PFSK-1 (cell line): Measurements from ENCODE around the gene SLC22A14.

Experiments
- FOXP2 ChIP-seq: optimal IDR thresholded peaks from 2 replicates; pipeline ENCODE3; 2011; ENCODE audit warnings: borderline replicate concordance, control low read depth, inconsistent platforms; ENCODE audit not compliant: insufficient read depth; ENCODE audit errors: extremely low read length, extremely low read depth
- POLR2AphosphoS5 ChIP-seq: IDR thresholded peaks from 2 replicates; pipeline ENCODE4 v1.6.1; 2012; ENCODE audit warnings: low read depth, mild to moderate bottlenecking, control low read depth, low read length, moderate library complexity
- SIN3A ChIP-seq: IDR thresholded peaks from 2 replicates; pipeline ENCODE4 v1.6.1; 2012; ENCODE audit warnings: mild to moderate bottlenecking, low read length, moderate library complexity, borderline replicate concordance; ENCODE audit not compliant: insufficient read depth
- TAF1 ChIP-seq: IDR thresholded peaks from 2 replicates; pipeline ENCODE4 v1.6.1; 2012; ENCODE audit warnings: low read length, control low read depth, borderline replicate concordance; ENCODE audit not compliant: insufficient read depth
- TF ChIP-seq, protein P1 (sequence below), 2 experiments: IDR thresholded peaks; 2 replicates each; pipeline versions ENCODE4 v1.6.1 to v1.8.0; 2011 to 2012; ENCODE audit warnings: low read depth in 2 of 2, low read length in 2 of 2, control low read depth in 1 of 2, inconsistent platforms in 1 of 2, mild to moderate bottlenecking in 1 of 2, moderate library complexity in 1 of 2; ENCODE audit not compliant: insufficient read depth in 1 of 2

SLC22A14 gene

DNA sequence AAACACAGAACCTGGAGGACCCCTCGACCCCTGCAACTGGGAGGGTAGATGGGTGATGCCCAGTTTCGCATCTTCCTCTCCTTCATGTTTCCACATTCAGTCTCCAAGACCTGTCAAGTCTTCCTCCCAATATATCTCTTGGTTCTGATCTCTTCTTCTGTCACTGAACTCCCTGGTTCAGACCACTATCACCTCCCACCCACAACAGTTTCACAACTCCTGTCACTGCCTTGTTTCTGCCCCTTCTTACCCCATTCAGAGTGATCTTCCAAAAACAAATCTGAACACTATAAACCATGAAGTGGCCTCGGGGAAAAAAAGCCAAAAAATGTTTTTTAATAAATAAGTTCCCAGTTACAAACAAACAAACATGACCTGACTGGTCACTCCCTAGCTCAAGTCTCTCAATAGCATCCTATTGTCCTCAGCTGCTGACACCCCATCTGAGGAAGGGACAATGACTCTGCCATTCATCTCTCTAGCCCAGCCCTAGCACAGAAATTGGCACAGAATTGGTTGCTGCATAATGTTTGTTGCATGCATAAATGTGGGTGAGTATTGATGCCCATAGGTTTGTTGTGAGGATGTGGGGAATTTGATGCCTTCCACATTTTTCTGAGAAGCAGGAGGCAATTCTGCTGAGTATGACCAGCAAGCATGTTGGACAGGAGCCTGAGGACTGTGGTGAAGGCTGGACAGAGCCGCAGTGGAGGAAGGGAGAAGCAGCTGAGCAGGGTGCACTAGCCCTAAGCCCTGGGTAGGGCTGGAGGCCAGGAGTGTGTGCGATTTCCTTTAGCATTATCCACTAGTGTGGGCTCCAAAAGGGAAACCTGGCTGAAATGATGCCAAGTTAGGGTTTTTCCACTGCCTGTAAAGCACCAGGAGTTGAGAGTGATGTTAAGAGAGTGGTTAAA is 52.3 kb downstream of the SLC22A14 start:
- TF ChIP-seq POLR2AphosphoS5, result no peak
- TF ChIP-seq, protein P1, sequence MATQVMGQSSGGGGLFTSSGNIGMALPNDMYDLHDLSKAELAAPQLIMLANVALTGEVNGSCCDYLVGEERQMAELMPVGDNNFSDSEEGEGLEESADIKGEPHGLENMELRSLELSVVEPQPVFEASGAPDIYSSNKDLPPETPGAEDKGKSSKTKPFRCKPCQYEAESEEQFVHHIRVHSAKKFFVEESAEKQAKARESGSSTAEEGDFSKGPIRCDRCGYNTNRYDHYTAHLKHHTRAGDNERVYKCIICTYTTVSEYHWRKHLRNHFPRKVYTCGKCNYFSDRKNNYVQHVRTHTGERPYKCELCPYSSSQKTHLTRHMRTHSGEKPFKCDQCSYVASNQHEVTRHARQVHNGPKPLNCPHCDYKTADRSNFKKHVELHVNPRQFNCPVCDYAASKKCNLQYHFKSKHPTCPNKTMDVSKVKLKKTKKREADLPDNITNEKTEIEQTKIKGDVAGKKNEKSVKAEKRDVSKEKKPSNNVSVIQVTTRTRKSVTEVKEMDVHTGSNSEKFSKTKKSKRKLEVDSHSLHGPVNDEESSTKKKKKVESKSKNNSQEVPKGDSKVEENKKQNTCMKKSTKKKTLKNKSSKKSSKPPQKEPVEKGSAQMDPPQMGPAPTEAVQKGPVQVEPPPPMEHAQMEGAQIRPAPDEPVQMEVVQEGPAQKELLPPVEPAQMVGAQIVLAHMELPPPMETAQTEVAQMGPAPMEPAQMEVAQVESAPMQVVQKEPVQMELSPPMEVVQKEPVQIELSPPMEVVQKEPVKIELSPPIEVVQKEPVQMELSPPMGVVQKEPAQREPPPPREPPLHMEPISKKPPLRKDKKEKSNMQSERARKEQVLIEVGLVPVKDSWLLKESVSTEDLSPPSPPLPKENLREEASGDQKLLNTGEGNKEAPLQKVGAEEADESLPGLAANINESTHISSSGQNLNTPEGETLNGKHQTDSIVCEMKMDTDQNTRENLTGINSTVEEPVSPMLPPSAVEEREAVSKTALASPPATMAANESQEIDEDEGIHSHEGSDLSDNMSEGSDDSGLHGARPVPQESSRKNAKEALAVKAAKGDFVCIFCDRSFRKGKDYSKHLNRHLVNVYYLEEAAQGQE (IDR thresholded peaks at IDR 0.05; ENCODE audit: insufficient read depth in 1 of 2, low read depth in 2 of 2, low read length in 2 of 2), result no peak

DNA sequence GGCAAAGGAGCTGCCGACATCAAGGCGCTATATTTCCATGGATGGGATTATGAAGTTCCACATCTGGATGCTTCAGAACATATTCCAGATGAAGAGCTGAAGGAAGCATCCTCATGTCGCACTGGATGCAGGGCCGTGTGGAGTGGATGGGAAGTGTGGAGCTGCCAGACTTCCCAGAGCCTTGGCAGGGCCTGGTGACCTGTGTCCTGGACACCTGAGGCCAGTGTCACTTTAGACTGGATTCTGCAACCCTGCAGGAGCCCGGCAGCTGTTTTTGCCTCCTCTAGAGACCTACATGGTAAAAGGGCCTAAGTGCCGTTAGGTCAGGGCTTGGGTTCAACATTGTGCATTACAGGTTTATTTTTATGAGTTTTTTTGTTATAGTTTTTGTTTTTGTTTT is 53.2 kb downstream of the SLC22A14 start:
- TF ChIP-seq, protein P1 (IDR thresholded peaks at IDR 0.05; ENCODE audit: insufficient read depth in 1 of 2, low read depth in 2 of 2, low read length in 2 of 2), result no peak
- no peak for TF ChIP-seq FOXP2
- no peak for TF ChIP-seq POLR2AphosphoS5
- no peak for TF ChIP-seq SIN3A
- TF ChIP-seq TAF1, result no peak

DNA sequence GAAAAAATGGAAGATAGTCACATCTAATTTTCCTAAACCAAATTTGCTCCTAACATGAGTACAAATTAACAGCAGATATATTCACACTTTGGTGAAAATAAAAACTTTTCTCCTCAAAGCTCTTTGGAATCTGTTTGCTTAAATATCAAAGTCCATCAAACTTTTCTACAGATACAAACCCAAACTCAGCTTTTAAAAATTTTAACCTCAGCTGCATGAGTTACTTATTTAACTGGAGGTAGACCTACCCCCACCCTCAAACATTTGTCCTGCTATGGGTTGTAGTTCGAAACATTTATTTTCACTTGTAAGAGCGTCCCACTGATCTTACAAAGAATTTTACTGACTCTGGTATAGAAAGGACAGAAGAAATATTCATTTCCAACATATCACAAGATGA is 55.6 kb downstream of the SLC22A14 start:
- TF ChIP-seq TAF1 (no peak), FOXP2 (no peak), POLR2AphosphoS5 (no peak), SIN3A (no peak)
- TF ChIP-seq, protein P1 (IDR thresholded peaks at IDR 0.05; ENCODE audit: insufficient read depth in 1 of 2, low read depth in 2 of 2, low read length in 2 of 2), result no peak

DNA sequence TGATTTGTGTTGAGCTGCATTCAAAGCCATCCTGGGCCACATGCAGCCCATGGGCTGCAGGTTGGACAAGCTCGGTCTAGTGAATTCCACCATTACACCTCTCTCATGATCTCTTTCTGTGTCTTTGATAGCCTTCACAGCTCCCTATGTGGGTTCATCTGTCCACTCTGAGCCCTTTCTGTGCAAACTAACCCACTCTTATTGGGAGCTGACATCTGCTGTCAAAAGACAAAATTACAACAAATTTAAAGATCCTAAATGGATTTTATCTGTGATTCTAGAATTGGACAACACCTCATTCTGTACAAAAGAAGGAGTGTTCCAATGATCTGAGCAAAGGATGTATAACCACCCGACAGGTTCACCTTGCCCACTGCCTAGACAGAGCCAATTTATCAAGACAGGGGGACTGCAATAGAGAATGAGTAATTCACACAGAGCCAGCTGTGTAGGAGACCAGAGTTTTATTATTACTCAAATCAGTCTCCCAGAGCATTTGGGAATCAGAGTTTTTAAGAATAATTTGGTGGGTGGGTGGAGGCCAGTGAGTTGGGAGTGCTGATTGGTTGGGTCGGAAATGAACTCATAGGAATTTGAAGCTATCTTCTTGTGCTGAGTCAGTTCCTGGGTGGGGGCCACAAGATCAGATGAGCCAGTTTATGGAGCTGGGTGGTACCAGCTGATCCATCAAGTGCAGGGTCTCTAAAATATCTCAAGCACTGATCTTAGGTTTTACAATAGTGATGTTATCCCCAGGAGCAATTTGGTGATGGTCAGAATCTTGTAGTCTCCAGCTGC is 61.9 kb downstream of the SLC22A14 start:
- TF ChIP-seq FOXP2 (no peak), SIN3A (no peak), TAF1 (no peak), POLR2AphosphoS5 (no peak)
- TF ChIP-seq, protein P1 (IDR thresholded peaks at IDR 0.05; ENCODE audit: insufficient read depth in 1 of 2, low read depth in 2 of 2, low read length in 2 of 2), result no peak
